NCI-H2081 treated with DMSO at 0.1 percent for 48 hours (cell line): Measurements from ENCODE around the gene ZNF653.

Experiments
- DNase-seq: peaks from one replicate; lab custom pipeline; 2025; lab: John Stamatoyannopoulos, UW

The ZNF653 gene, protein sequence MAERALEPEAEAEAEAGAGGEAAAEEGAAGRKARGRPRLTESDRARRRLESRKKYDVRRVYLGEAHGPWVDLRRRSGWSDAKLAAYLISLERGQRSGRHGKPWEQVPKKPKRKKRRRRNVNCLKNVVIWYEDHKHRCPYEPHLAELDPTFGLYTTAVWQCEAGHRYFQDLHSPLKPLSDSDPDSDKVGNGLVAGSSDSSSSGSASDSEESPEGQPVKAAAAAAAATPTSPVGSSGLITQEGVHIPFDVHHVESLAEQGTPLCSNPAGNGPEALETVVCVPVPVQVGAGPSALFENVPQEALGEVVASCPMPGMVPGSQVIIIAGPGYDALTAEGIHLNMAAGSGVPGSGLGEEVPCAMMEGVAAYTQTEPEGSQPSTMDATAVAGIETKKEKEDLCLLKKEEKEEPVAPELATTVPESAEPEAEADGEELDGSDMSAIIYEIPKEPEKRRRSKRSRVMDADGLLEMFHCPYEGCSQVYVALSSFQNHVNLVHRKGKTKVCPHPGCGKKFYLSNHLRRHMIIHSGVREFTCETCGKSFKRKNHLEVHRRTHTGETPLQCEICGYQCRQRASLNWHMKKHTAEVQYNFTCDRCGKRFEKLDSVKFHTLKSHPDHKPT

GRCh38 chr19:11505504-11506100, at the start of gene ZNF653:
TSS of gene ZNF653 (minus strand) at chr19:11505839. CDS start at chr19:11505786, 53 bp downstream.
- DNase-seq = peak; percentile 75

DNA sequence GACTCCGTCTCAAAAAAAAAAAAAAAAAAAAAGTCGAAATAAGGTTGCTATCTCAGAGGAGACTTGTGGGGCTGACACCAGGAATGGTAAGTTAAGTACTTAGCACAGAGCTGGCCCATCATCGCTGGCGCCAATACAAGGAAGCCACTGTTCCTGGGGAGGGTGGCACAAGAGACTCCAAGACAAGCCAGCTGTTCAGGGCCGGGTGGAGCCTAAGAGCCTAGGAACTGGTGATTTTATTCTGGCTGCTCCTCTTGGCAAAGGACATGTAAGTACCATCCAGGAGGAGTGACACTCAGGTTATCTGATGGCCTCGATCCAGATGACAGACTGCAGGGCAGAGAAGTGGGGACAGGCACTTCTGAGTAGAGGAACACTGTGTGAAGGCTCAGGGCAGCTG, 49.6 kb upstream of the ZNF653 start:
- no peak for DNase-seq

DNA sequence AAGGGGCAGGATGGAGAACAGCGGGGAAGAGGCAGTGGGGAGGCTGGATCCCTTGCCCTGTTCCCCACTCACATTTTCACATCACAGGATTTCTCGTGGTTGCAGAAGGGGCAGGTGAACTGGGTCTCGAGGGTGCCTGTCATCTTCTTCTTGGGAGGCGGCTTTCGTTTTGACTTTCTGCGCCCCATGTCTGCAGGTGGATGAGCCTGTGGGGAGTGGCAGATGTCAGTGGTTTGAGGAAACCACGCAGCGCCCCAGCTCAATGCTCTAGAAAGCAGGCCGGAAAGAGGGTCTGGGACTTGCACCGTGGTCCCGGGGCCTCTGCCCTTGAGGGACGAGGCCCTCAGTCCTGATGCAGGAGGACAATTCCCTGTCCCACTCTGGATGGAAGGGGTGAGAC, 48.5 kb upstream of the ZNF653 start:
- no peak for DNase-seq

GRCh38 chr19:11552666-11553372, 47.2 kb upstream of the ZNF653 start:
- no peak for DNase-seq

DNA sequence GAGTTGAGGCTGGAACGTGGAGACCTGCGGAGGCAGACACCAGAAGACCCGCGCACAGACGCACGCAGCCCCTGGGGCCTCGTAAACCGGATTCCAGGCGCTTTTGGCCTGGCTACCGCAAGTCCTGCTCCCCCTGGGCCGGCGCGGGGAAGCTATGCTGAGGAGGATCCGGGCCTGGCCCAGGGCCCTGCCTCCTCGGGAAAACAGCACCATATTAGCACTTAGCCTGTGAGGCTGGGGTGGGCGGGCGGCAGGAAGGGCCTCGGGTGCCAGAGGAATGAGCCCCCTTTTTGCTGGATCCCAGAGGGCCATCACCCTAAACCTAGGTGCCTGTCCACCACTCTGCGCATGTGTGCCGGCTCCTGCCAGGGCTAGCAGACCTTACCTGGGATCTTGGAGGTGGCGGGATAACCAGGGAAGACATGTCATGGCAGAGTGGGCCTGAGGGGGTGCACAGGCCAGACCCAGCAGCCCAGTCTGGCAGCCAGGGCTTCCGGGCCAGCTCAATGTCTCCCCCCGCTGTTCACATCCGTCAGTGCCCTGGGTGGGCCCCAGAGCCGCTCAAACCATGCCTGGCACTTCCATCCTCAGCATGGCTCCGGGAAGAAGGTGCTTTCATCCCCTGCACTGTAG, 46.1 kb upstream of the ZNF653 start:
- DNase-seq = no peak

DNA sequence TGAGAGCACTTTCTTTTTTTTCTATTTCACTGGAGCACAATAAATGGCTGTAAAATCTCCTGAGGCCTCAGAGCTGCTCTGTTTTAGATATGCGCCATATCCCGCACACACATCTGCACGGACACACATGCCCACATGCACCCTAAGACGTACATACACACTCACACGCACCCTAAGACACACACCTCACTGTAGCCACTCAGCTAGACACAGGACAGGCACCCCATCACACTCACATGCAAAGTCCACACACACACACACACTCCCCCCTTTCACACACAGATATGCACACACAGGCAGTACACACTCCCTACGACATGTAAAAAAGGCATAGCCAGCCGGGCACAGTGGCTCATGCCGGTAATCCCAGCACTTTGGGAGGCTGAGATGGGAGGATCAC, 44.6 kb upstream of the ZNF653 start:
- no peak for DNase-seq

GRCh38 chr19:11549386-11549953, 43.8 kb upstream of the ZNF653 start:
- no peak for DNase-seq

DNA sequence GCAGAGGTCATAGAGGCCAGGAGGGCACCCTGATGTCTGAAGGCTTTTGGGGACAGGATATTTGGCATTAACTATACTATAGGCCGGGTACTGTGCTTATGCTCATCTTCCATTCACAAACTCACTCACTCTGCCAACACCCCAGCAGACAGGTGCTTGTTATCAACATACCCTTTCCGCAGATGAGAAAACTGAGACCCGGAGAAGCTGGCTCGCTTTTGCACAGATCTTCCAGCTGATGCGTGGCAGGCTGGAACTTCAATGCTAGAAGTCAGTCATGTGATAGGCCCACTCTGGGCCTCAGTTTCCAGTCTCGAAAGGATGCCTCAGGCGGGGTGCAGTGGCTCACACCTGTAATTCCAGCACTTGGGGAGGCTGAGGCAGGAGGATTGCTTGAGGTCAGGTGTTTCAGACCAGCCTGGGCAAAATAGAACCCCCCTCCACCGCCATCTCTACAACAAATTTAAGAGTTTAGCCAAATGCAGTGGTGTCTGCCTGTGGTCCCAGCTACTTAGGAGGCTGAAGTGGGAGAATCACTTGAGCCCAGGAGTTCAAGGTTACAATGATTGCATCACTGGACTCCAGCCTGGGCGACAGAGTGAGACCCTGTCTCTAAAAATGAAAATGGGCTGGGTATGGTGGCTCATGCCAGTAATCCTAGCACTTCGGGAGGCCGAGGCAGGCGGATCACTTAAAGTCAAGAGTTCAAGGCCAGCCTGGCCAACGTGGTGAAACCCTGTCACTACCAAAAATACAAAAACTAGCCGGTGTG, 42.5 kb upstream of the ZNF653 start:
- no peak for DNase-seq

DNA sequence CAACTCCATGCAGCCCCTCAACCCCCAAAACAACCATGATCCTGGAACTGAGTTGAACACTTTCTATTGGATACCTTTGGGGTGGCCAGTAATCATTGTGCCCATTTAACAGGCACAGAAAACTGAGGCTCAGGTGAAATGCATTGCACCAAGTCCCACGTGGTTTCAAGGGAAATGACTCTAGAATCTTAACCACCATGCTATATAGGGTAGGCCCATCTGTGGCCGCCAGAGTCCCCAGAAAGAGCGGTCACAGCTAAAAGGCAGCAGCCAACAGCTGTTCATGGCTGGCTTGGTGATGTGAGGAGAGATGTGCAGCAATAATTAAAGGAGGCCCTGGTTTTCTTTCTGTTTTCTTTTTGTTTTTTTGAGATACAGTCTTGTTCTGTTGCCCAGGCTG, 35.6 kb upstream of the ZNF653 start:
- no peak for DNase-seq

DNA sequence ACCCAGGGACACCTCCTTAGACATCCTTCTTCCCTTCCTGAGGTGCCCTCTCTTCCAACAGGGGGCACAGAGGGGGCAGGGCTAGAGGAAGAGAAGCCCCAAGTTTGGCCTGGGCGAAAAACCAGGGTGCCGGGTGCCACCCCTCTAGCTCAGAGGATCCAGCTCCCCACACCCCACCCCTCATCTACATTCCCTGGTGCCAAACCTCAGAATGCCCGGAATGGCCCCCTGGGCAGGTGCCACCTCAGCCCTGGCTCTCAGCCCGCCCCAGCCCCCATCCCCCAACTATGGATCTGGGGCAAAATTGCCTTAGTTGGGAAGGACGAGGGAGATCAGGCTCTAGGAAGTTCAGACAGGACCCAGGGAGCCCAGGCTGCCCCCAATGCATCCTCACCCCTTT, 35.0 kb upstream of the ZNF653 start:
- DNase-seq = no peak

DNA sequence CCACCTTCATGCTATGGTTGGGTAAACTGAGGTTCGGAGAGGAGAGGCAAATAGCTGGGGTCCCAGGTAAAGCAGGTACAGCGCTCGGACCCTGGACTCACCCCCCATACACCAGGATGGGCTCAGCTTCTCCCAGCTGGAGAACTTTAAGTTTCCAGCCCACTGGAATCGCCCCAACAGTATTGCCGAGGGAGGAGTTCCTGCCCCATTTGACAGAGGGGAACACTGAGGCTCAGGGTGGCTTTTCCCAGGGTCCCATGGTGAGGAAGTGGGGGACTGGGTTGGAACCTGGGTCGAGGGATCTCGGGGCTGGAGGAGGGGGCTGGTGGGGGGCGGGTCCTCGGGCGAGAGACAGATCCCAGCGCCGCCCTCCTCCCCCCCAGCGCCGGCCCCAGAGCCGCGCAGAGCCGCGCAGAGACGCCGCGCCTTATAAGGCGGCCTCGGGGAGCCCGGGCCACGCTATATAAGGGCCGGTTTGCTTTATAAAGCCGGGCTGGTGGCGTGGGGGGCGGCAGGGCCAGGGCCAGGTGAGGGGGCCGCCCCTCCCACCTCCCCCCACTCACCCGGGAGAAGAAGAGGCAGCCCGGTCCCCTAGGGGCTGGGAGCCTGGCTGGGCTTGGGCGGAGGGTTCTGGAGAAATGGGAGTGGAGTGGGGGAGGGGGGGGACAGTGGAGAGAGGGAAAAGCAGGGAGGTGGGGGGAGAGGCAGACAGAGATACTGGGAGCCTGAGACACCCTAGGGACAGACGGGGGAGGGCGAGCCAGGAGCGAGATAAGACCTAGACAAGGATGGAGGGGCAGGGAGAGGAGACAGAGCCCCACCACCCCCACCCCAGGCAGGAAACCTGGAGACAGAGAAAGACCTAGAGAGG, 34.1 kb upstream of the ZNF653 start:
- no peak for DNase-seq

- DNase-seq = no peak
Observed at GRCh38 chr19:11538232-11539036, 32.8 kb upstream of the ZNF653 start, which contains the start of gene CNN1. TSS of gene CNN1 (plus strand) at chr19:11538851. CDS start at chr19:11538928, 77 bp downstream.

- DNase-seq = peak; percentile 3
Observed at GRCh38 chr19:11535792-11536595, 30.4 kb upstream of the ZNF653 start.

- no peak for DNase-seq
Observed at GRCh38 chr19:11534948-11535347, 29.3 kb upstream of the ZNF653 start.

- DNase-seq = no peak
Observed at GRCh38 chr19:11534538-11534937, 28.9 kb upstream of the ZNF653 start.

GRCh38 chr19:11530432-11530831, 24.8 kb upstream of the ZNF653 start:
- peak; percentile 51 for DNase-seq

DNA sequence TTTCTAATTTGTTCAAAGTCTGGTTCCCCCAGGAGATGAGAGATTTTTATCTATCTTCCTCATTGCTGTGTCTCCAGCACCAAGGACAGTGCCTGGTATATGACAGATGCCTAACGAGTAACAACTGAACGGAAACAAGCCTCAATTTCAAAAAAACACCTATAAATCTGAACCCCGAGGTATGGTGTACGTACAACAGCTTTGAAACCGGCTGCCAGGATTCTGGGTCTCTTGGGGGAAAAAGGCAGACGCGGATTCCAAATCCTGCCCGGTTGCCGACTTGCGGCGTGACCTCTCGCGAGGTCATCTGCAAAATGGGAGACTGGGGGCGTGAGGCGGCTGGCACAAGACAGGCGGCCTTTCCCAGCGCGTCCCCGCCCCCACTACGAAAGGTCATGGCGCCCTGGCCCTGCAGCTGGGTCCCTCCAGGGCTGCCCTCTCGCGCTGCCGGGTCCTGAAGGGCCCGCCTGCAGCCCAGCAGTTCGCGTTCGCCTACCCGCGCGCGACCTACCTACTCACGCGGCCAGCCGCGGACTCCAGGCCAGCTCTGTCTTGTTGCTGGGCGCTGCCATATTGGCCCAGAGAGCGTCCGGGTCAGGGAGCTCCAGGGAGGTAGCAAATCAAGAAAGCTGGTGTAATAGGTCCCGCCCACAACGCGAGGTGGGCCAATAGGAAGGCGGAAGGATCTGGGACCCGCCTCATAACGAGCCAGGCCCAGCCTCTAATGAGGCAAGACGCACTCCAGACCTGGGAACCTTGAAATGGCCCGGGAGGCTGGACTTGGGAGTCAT, 23.1 kb upstream of the ZNF653 start, which contains the start of gene ECSIT:
Gene ECSIT, minus strand, starts transcription at position 584 of the 791 bp plus-strand sequence. CDS start 9,964 bp downstream, outside the sequence.
- DNase-seq = peak; percentile 83
